GM21786 (cell line): ENCODE data around the gene DCBLD2.
"Not testable (repeated sequence)": the region's sequence is repeated elsewhere in the genome, so short reads cannot be mapped to it uniquely, and the experiment has no call there.

Experiments used
- ATAC-seq: cut with Tn5 transposase; IDR thresholded peaks from one replicate; pipeline ENCODE4 v1.9.1; 2021; ENCODE audit not compliant: unreplicated experiment

DCBLD2 gene

GRCh38 chr3:98890965-98891910 lies 10.3 kb downstream of the DCBLD2 start:
- no peak for ATAC-seq

GRCh38 chr3:98890181-98890835 lies 11.2 kb downstream of the DCBLD2 start:
- no peak for ATAC-seq

- ATAC-seq = no peak
These were observed 13.8 kb downstream of the DCBLD2 start for GRCh38 chr3:98887684-98888083.

- no peak for ATAC-seq
These were observed 15.0 kb downstream of the DCBLD2 start for GRCh38 chr3:98886525-98886924.

- no peak for ATAC-seq
These were observed 15.6 kb downstream of the DCBLD2 start for GRCh38 chr3:98885851-98886250.

- no peak for ATAC-seq
These were observed 16.7 kb downstream of the DCBLD2 start for GRCh38 chr3:98884675-98885371.

GRCh38 chr3:98882614-98883333 lies 18.7 kb downstream of the DCBLD2 start:
- not testable (repeated sequence) for ATAC-seq

GRCh38 chr3:98877132-98877531 lies 24.4 kb downstream of the DCBLD2 start:
- no peak for ATAC-seq

- ATAC-seq = no peak
These were observed 26.0 kb downstream of the DCBLD2 start for GRCh38 chr3:98875535-98875934.

GRCh38 chr3:98874602-98875249 lies 26.8 kb downstream of the DCBLD2 start:
- no peak for ATAC-seq

GRCh38 chr3:98869391-98869790 lies 32.1 kb downstream of the DCBLD2 start:
- ATAC-seq = no peak

- ATAC-seq = not testable (repeated sequence)
These were observed 43.5 kb downstream of the DCBLD2 start for GRCh38 chr3:98857971-98858370.

GRCh38 chr3:98857258-98857657 lies 44.2 kb downstream of the DCBLD2 start:
- ATAC-seq = not testable (repeated sequence)

- no peak for ATAC-seq
These were observed 44.8 kb downstream of the DCBLD2 start for GRCh38 chr3:98856724-98857123.

- no peak for ATAC-seq
These were observed 45.6 kb downstream of the DCBLD2 start for GRCh38 chr3:98855806-98856400.

- ATAC-seq = no peak
These were observed 53.4 kb downstream of the DCBLD2 start for GRCh38 chr3:98848108-98848507.

GRCh38 chr3:98846101-98846500 lies 55.4 kb downstream of the DCBLD2 start:
- no peak for ATAC-seq

GRCh38 chr3:98843266-98843959 lies 58.1 kb downstream of the DCBLD2 start:
- no peak for ATAC-seq

GRCh38 chr3:98839846-98840245 lies 61.6 kb downstream of the DCBLD2 start:
- no peak for ATAC-seq
